DND-41 (cell line): ENCODE measurements around the gene KAZALD1.

Experiments
- ATAC-seq: fragments of 200-7000 bp; cut with Tn5 transposase; 3 replicates; pipeline ENCODE4 v1.9.1; 2021; ENCODE audit warnings: low read depth; ENCODE audit not compliant: insufficient read depth
- DNase-seq: peaks from one replicate; pipeline ENCODE4 v3.0.0-alpha.2; 2020
- H2AFZ ChIP-seq: 2 replicates; pipeline ENCODE4 v1.6.0; 2012; ENCODE audit warnings: low read depth, low read length
- H3K27ac ChIP-seq: 2 replicates; pipeline ENCODE4 v1.5.1; 2012; ENCODE audit warnings: low read length, inconsistent platforms
- H3K27me3 ChIP-seq: fragments of 200-600 bp; sonication (generic); 2 replicates; pipeline ENCODE4 v1.6.0; 2012; ENCODE audit warnings: low read length, mild to moderate bottlenecking, inconsistent platforms; ENCODE audit not compliant: insufficient read depth, poor library complexity
- H3K36me3 ChIP-seq: 2 replicates; pipeline ENCODE4 v1.5.1; 2012; ENCODE audit warnings: low read length, inconsistent platforms; ENCODE audit not compliant: insufficient read depth
- H3K4me1 ChIP-seq: 2 replicates; pipeline ENCODE4 v1.5.1; 2012; ENCODE audit warnings: mild to moderate bottlenecking, low read length; ENCODE audit not compliant: insufficient read depth
- H3K4me2 ChIP-seq: 2 replicates; pipeline ENCODE4 v1.6.0; 2012; ENCODE audit warnings: mild to moderate bottlenecking, moderate library complexity, low read length, inconsistent platforms; ENCODE audit not compliant: insufficient read depth
- H3K4me3 ChIP-seq, 2 experiments: fragments of 200-600 bp in 1 of 2; shearing (Covaris generic) in 1 of 2; 2 replicates each; pipeline ENCODE4 v1.5.1; 2012 to 2016; ENCODE audit warnings: inconsistent platforms in 2 of 2, low read length in 2 of 2, mild to moderate bottlenecking in 2 of 2, low read depth in 1 of 2, moderate library complexity in 1 of 2
- H3K79me2 ChIP-seq: 2 replicates; pipeline ENCODE4 v1.6.0; 2012; ENCODE audit warnings: low read length, inconsistent platforms; ENCODE audit not compliant: insufficient read depth
- H3K9ac ChIP-seq: 2 replicates; pipeline ENCODE4 v1.6.0; 2012; ENCODE audit warnings: low read depth, mild to moderate bottlenecking, inconsistent platforms, low read length, moderate library complexity
- H3K9me3 ChIP-seq: 2 replicates; pipeline ENCODE4 v1.5.1; 2012; ENCODE audit warnings: low read length, moderate library complexity, mild to moderate bottlenecking, inconsistent platforms; ENCODE audit not compliant: insufficient read depth, severe bottlenecking
- H4K20me1 ChIP-seq: 2 replicates; pipeline ENCODE4 v1.6.0; 2012; ENCODE audit warnings: low read length; ENCODE audit not compliant: insufficient read depth
- EZH2 ChIP-seq: IDR thresholded peaks from 3 replicates; pipeline ENCODE4 v1.6.1; 2012; ENCODE audit warnings: borderline replicate concordance, low read depth, mild to moderate bottlenecking, moderate library complexity, low read length, inconsistent platforms; ENCODE audit not compliant: severe bottlenecking
- TF ChIP-seq, protein P1 (sequence below): IDR thresholded peaks from 2 replicates; pipeline ENCODE4 v1.5.1; 2012; ENCODE audit warnings: borderline replicate concordance, low read length, moderate library complexity, mild to moderate bottlenecking; ENCODE audit not compliant: poor library complexity, severe bottlenecking; ENCODE audit errors: extremely low read depth

Gene KAZALD1

DNA sequence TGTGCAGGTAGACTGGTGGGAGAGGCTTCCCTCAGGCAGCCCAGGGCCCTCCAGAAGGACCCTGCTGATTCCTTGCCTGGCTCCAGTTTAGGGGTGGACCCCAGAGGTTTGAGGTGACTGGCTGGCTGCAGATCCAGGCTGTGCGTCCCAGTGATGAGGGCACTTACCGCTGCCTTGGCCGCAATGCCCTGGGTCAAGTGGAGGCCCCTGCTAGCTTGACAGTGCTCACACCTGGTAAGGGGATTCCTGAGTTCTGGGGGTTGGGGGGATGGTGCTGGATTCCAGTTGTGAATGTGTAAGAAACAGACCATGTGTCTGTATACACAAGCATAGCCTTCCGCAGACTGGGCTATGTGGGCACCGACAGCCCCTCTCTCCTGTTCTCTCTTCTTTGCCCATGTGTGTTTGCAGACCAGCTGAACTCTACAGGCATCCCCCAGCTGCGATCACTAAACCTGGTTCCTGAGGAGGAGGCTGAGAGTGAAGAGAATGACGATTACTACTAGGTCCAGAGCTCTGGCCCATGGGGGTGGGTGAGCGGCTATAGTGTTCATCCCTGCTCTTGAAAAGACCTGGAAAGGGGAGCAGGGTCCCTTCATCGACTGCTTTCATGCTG is 2.7 kb downstream of the KAZALD1 start:
- ATAC-seq (no peak), DNase-seq (no peak)
- Histone ChIP-seq H3K4me1 (peaks cover 35% of the 10 kb centered on the region), H3K4me3 (no peak overlapping the region), H3K9ac (no peak overlapping the region), H3K27ac (no peak overlapping the region), H4K20me1 (peaks cover under 1% of the 10 kb centered on the region), H3K79me2 (peaks cover 14% of the 10 kb centered on the region), H3K27me3 (no peaks in the 10 kb centered on the region), H3K36me3 (peaks cover under 1% of the 10 kb centered on the region; the same call in 1 of the 2 replicates), H3K9me3 (no peaks in the 10 kb centered on the region), H2AFZ (no peak overlapping the region), H3K4me2 (no peak overlapping the region)
- no peak for TF ChIP-seq EZH2
- TF ChIP-seq, protein P1, sequence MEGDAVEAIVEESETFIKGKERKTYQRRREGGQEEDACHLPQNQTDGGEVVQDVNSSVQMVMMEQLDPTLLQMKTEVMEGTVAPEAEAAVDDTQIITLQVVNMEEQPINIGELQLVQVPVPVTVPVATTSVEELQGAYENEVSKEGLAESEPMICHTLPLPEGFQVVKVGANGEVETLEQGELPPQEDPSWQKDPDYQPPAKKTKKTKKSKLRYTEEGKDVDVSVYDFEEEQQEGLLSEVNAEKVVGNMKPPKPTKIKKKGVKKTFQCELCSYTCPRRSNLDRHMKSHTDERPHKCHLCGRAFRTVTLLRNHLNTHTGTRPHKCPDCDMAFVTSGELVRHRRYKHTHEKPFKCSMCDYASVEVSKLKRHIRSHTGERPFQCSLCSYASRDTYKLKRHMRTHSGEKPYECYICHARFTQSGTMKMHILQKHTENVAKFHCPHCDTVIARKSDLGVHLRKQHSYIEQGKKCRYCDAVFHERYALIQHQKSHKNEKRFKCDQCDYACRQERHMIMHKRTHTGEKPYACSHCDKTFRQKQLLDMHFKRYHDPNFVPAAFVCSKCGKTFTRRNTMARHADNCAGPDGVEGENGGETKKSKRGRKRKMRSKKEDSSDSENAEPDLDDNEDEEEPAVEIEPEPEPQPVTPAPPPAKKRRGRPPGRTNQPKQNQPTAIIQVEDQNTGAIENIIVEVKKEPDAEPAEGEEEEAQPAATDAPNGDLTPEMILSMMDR: no peak

DNA sequence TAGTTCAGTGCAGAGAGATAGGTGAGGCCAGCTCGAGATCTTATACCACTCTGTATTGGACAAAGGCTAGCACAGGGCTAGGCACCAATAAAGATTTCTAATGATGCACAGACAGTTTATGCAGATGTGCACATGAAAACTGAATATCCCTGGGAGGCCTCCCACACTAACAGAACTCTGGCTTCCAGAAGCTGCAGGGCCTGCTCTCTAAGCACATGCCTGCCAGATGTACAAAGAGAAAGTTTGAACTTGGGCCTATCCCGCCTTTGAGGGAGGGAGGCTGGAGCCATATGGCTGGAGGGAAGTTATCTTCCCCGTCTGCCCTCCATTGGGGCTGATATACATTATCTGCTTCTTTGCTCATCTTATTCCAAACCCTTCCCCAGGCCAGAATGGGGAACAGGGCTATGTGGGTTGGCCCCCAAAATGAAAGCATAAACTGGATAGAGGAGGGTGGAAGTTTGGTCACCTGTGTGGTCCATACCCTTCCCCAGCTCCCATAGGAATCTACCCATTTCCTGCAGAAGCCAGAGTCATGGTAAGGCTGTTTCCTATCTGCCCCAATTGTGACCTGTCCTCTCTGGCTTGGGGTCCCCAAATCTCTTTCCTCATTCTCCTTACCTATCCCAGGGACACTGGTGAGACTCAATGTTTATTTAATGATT is 3.8 kb downstream of the KAZALD1 start:
- TF ChIP-seq EZH2: no peak
- TF ChIP-seq, protein P1: no peak
- no peak overlapping the region for H2AFZ ChIP-seq
- H3K36me3 ChIP-seq: no peaks in the 10 kb centered on the region
- no peaks in the 10 kb centered on the region for H3K9me3 ChIP-seq
- ATAC-seq (no peak), DNase-seq (no peak)
- H4K20me1 ChIP-seq: no peaks in the 10 kb centered on the region
- peaks cover 31% of the 10 kb centered on the region for H3K4me1 ChIP-seq
- H3K9ac ChIP-seq: no peak overlapping the region
- peaks cover 5% of the 10 kb centered on the region for H3K79me2 ChIP-seq
- no peak overlapping the region for H3K4me2 ChIP-seq
- no peak overlapping the region for H3K4me3 ChIP-seq
- H3K27me3 ChIP-seq: no peaks in the 10 kb centered on the region
- no peak overlapping the region for H3K27ac ChIP-seq

DNA sequence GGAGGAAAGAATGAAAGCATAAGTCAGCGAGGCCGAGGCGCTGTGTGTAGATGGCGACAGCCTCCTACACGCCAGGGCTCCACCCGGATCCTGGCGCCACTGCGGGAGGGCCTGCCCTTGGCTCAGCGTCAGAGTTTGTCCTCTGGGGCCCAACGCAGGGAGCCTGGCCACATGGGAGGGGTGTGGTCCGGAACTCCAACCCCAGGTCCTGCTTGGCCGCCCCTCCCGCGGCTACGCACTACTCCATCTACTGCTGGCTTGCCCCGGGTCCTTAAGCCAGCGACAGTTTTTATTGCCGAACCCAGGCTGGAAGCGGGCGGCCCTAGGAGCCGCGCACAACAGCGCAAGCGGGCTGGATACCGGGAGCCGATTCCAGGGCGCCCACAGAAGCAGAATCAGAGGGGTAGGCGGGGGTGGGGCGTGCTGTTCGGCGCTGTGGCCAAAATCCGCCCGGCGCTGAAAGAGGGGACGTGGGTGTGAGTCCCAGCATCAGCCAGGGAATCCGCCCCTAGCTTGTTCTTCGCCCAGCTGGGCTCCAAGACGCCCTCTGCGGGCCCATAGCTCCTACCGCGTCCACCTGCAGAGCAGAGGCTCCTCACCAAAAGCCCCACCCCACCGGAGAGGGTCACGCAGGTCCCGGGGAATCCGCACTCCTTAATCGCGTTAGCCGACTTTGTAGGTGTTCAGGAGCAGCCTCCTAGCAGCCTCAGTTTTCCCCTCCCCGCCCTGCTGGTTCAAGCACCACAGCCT is 4.5 kb downstream of the KAZALD1 start:
- ATAC-seq (no peak), DNase-seq (no peak)
- Histone ChIP-seq H3K36me3 (no peaks in the 10 kb centered on the region), H3K4me2 (no peak overlapping the region), H3K79me2 (peaks cover 5% of the 10 kb centered on the region), H2AFZ (no peak overlapping the region), H3K9me3 (no peaks in the 10 kb centered on the region), H4K20me1 (no peaks in the 10 kb centered on the region), H3K4me1 (peaks cover 28% of the 10 kb centered on the region), H3K4me3 (no peak overlapping the region), H3K27me3 (no peaks in the 10 kb centered on the region), H3K27ac (no peak overlapping the region), H3K9ac (no peak overlapping the region)
- no peak for TF ChIP-seq EZH2
- TF ChIP-seq, protein P1: no peak
